CD14-positive monocyte (primary cell): ENCODE measurements around the gene MARS2. TPM values are rescaled to one million over a fixed set of nuclear protein-coding genes. Genes with fewer than 3 reads are reported as not detected.

Source experiments
- DNase-seq, 3 donors: peaks; one replicate each; pipeline ENCODE4 v3.0.0-alpha.2; 2011 to 2022
- H2AFZ ChIP-seq: 2 replicates; pipeline ENCODE4 v1.6.0; 2012; ENCODE audit warnings: mild to moderate bottlenecking, low read depth, low read length, inconsistent platforms; ENCODE audit not compliant: insufficient read depth, poor library complexity, severe bottlenecking
- H3K27ac ChIP-seq, 2 donors: 1 replicate in 1 of 2; 2 replicates in 1 of 2; pipeline ENCODE4 v1.5.1; 2012 to 2013; ENCODE audit warnings: low read length in 2 of 2, control low read depth in 1 of 2, inconsistent platforms in 1 of 2, low read depth in 1 of 2, mild to moderate bottlenecking in 1 of 2
- H3K27me3 ChIP-seq, 2 donors: one replicate each; pipeline versions ENCODE4 v1.6.0 to v1.6.1; 2011 to 2013; ENCODE audit warnings: low read length in 2 of 2; ENCODE audit not compliant: control insufficient read depth in 2 of 2, insufficient read depth in 2 of 2
- H3K36me3 ChIP-seq, 2 donors: replicated peaks in 1 of 2; 1 replicate in 1 of 2; 2 replicates in 1 of 2; pipeline versions ENCODE4 v1.5.1 to v1.6.1; 2012 to 2013; ENCODE audit warnings: low read length in 2 of 2, control low read depth in 1 of 2, inconsistent platforms in 1 of 2, mild to moderate bottlenecking in 1 of 2; ENCODE audit not compliant: insufficient read depth in 2 of 2, control insufficient read depth in 1 of 2
- H3K4me1 ChIP-seq, 2 donors: 1 replicate in 1 of 2; 2 replicates in 1 of 2; pipeline versions ENCODE4 v1.5.1 to v1.6.1; 2012 to 2013; ENCODE audit warnings: low read length in 2 of 2, control low read depth in 1 of 2, inconsistent platforms in 1 of 2, mild to moderate bottlenecking in 1 of 2, moderate library complexity in 1 of 2; ENCODE audit not compliant: insufficient read depth in 2 of 2, control insufficient read depth in 1 of 2
- H3K4me2 ChIP-seq: replicated peaks from 2 replicates; pipeline ENCODE3; 2012; ENCODE audit warnings: low read length, moderate library complexity, mild to moderate bottlenecking; ENCODE audit not compliant: poor library complexity, severe bottlenecking; ENCODE audit errors: extremely low read depth
- H3K4me3 ChIP-seq, 3 experiments: fragments of 200-600 bp in 1 of 3; sonication (generic) in 1 of 3; replicated peaks in 1 of 3; 1 replicate in 2 of 3; 2 replicates in 1 of 3; pipeline ENCODE4 v1.5.1; 2011 to 2013; ENCODE audit warnings: low read length in 3 of 3, mild to moderate bottlenecking in 3 of 3, control low read depth in 2 of 3, low read depth in 2 of 3, inconsistent platforms in 1 of 3, moderate library complexity in 1 of 3
- H3K79me2 ChIP-seq: 2 replicates; pipeline ENCODE4 v1.6.0; 2012; ENCODE audit warnings: mild to moderate bottlenecking, control low read depth, inconsistent platforms, low read length, moderate library complexity; ENCODE audit not compliant: insufficient read depth
- H3K9ac ChIP-seq: 2 replicates; pipeline ENCODE4 v1.6.0; 2017; ENCODE audit warnings: low read length, mild to moderate bottlenecking; ENCODE audit not compliant: insufficient read depth, poor library complexity, severe bottlenecking
- H3K9me3 ChIP-seq, 2 donors: replicated peaks in 1 of 2; 1 replicate in 1 of 2; 2 replicates in 1 of 2; pipeline versions ENCODE4 v1.5.1 to v1.6.1; 2012 to 2013; ENCODE audit warnings: low read length in 2 of 2, control low read depth in 1 of 2; ENCODE audit not compliant: control insufficient read depth in 1 of 2, insufficient read depth in 1 of 2
- H4K20me1 ChIP-seq: 2 replicates; pipeline ENCODE4 v1.6.0; 2012; ENCODE audit warnings: mild to moderate bottlenecking, low read length, control low read depth, moderate library complexity; ENCODE audit not compliant: insufficient read depth
- H3K27ac Mint-ChIP-seq, 7 donors: one replicate each; pipeline ENCODE4 v1.8.0; 2020; ENCODE audit warnings: mild to moderate bottlenecking in 7 of 7, mixed read lengths in 7 of 7, moderate library complexity in 6 of 7, inconsistent platforms in 2 of 7
- H3K27me3 Mint-ChIP-seq, 3 donors: one replicate each; pipeline ENCODE4 v1.8.0; 2021 to 2022; ENCODE audit warnings: low read depth in 3 of 3, mild to moderate bottlenecking in 3 of 3, mixed read lengths in 3 of 3, moderate library complexity in 3 of 3, inconsistent platforms in 1 of 3
- H3K36me3 Mint-ChIP-seq, 2 donors: one replicate each; pipeline ENCODE4 v1.8.0; 2020; ENCODE audit warnings: mixed read lengths in 2 of 2, inconsistent platforms in 1 of 2, mild to moderate bottlenecking in 1 of 2
- H3K4me1 Mint-ChIP-seq: one replicate; pipeline ENCODE4 v1.8.0; 2020; ENCODE audit warnings: mild to moderate bottlenecking, mixed read lengths
- H3K4me3 Mint-ChIP-seq, 2 donors: one replicate each; pipeline ENCODE4 v1.8.0; 2020; ENCODE audit warnings: mild to moderate bottlenecking in 2 of 2, mixed read lengths in 2 of 2, moderate library complexity in 1 of 2
- H3K9me3 Mint-ChIP-seq, 7 donors: one replicate each; pipeline ENCODE4 v1.8.0; 2020 to 2022; ENCODE audit warnings: mixed read lengths in 7 of 7, mild to moderate bottlenecking in 6 of 7, moderate library complexity in 6 of 7, inconsistent platforms in 2 of 7
- WGBS: methylation state at CpG from one replicate; pipeline ENCODE4 v1.1.5; 2013; ENCODE audit warnings: missing lambda C conversion rate; ENCODE audit not compliant: insufficient coverage; 5-methylcytosine and 5-hydroxymethylcytosine counted together
- intact Hi-C, 2 donors: fragments of 100-400 bp; cut with micrococcal nuclease; formaldehyde crosslinking; loops; one replicate each; pipeline versions ENCODE4 v1.15.0 to v1.15.1; 2023
- polyA plus RNA-seq, 3 donors: library from polyadenylated mRNA; depleted of rRNA in 1 of 3; unstranded in 2 of 3; stranded (reverse) in 1 of 3; fragments of 300-500 nt in 2 of 3; fragments of >200 nt in 1 of 3; fragmentation: Illumina TruSeq in 2 of 3; gene quantifications; 1 replicate in 2 of 3; 2 replicates in 1 of 3; pipeline ENCODE4 v1.2.3, GENCODE V29; 2012 to 2021
- TF ChIP-seq, protein P1 (sequence below): fragments of 200-600 bp; IDR thresholded peaks from one replicate; pipeline ENCODE4 v1.8.0; 2022; ENCODE audit warnings: antibody characterized with exemption, mild to moderate bottlenecking

MARS2 gene
- polyA plus RNA-seq, 3 donors = 0.66 to 1.3 (median 0.93) TPM

DNA sequence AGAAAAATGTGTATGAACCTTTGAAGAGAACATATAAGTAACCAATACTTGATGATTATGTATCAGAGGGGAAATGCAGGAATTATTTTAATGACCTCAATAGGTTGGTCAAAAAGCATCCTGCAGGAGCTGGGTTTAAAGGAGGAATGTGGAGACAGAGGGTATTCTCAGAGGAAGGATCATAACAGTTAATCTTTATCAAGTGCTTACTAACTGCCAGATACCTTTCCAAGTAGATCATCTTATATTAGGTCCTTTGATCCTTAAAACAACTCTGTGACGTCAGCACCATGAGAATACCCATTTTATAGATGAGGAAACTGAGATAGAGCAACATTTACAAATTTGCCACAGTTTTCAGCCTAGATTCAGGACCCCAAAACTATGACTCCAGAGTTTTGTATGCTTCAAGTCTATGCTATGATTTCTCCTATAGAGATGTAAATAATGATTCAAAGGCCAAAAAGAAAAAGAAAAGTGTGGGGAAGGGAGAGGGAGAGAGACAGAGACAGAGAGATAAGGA is 32.7 kb upstream of the MARS2 start:
- Histone ChIP-seq H3K4me2 (no peak overlapping the region), H3K9ac (no peak overlapping the region), H3K27ac (no peak overlapping the region), H4K20me1 (no peaks in the 10 kb centered on the region), H3K4me1 (no peaks in the 10 kb centered on the region), H3K4me3 (no peak overlapping the region), H3K9me3 (peaks cover 0 to 10% of the 10 kb centered on the region in 2 donors), H2AFZ (no peak overlapping the region), H3K36me3 (no peaks in the 10 kb centered on the region), H3K79me2 (no peaks in the 10 kb centered on the region), H3K27me3 (peaks cover 0 to 2% of the 10 kb centered on the region in 2 donors)
- Mint-ChIP-seq H3K36me3 (no peaks in the 10 kb centered on the region), H3K4me1 (no peaks in the 10 kb centered on the region), H3K9me3 (peaks cover 0 to 7% (median 3%) of the 10 kb centered on the region in 7 donors), H3K27ac (no peak overlapping the region), H3K4me3 (peak overlapping the region in 1 of 2 donors; percentile 32), H3K27me3 (peaks cover 0 to 3% (median 2%) of the 10 kb centered on the region in 3 donors)
- no CpG with 5 or more reads among the region's 1 CpG for WGBS
- TF ChIP-seq, protein P1, sequence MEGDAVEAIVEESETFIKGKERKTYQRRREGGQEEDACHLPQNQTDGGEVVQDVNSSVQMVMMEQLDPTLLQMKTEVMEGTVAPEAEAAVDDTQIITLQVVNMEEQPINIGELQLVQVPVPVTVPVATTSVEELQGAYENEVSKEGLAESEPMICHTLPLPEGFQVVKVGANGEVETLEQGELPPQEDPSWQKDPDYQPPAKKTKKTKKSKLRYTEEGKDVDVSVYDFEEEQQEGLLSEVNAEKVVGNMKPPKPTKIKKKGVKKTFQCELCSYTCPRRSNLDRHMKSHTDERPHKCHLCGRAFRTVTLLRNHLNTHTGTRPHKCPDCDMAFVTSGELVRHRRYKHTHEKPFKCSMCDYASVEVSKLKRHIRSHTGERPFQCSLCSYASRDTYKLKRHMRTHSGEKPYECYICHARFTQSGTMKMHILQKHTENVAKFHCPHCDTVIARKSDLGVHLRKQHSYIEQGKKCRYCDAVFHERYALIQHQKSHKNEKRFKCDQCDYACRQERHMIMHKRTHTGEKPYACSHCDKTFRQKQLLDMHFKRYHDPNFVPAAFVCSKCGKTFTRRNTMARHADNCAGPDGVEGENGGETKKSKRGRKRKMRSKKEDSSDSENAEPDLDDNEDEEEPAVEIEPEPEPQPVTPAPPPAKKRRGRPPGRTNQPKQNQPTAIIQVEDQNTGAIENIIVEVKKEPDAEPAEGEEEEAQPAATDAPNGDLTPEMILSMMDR = no peak
- intact Hi-C loops = no loop called here
- DNase-seq = no peak

DNA sequence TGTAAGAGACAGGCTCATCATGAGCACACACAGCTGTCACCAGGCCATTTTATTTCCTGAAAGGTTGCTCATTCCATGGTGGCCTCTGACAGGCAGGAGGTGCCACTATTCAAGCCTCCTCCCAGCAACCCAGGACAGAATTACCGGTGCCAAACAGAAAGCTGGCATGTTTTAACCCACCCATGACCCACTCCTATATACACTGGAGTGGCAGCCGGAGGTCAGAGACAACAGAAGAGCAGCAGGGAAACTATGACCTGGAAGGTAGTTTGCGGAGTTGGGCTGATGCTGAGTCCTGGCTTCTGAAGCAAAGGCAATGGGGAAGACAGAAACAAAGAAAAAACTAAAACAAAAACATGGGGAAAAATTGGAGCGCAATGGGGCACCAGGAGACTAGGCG is 32.1 kb upstream of the MARS2 start:
- H3K9me3 Mint-ChIP-seq = peaks cover 0 to 3% (median 0%) of the 10 kb centered on the region in 7 donors
- peaks cover 0 to 3% (median 2%) of the 10 kb centered on the region in 3 donors for H3K27me3 Mint-ChIP-seq
- H3K9ac ChIP-seq = no peak overlapping the region
- 100% methylated on average over 1 of the region's 5 CpGs for WGBS
- no peak overlapping the region for H3K4me2 ChIP-seq
- peaks cover 0 to 4% of the 10 kb centered on the region in 2 donors for H3K9me3 ChIP-seq
- H3K4me1 Mint-ChIP-seq = no peaks in the 10 kb centered on the region
- H2AFZ ChIP-seq = no peak overlapping the region
- H3K36me3 ChIP-seq = no peaks in the 10 kb centered on the region
- H4K20me1 ChIP-seq = no peaks in the 10 kb centered on the region
- no peaks in the 10 kb centered on the region for H3K4me1 ChIP-seq
- intact Hi-C loops = no loop called here
- no peak for DNase-seq
- H3K4me3 Mint-ChIP-seq = no peak overlapping the region
- H3K27ac ChIP-seq = no peak overlapping the region
- H3K4me3 ChIP-seq = no peak overlapping the region
- no peak overlapping the region for H3K27ac Mint-ChIP-seq
- TF ChIP-seq, protein P1 = no peak
- peaks cover 0 to 2% of the 10 kb centered on the region in 2 donors for H3K27me3 ChIP-seq
- no peaks in the 10 kb centered on the region for H3K36me3 Mint-ChIP-seq
- H3K79me2 ChIP-seq = no peaks in the 10 kb centered on the region
